SU-DHL-6 (cell line): ENCODE results near the gene CPNE1.

Experiments used
- H2AFZ ChIP-seq: fragments of 200-600 bp; sonication (generic); 2 replicates; pipeline ENCODE4 v1.6.1; 2014; ENCODE audit warnings: low read depth, mild to moderate bottlenecking, moderate library complexity, mixed read lengths, antibody characterized with exemption, low read length; ENCODE audit not compliant: severe bottlenecking
- H3F3A ChIP-seq: fragments of 200-600 bp; shearing (Covaris generic); 2 replicates; pipeline ENCODE4 v1.6.0; 2016; ENCODE audit warnings: antibody characterized with exemption, mild to moderate bottlenecking; ENCODE audit not compliant: insufficient read depth
- H3K27ac ChIP-seq: fragments of 200-600 bp; sonication (generic); 2 replicates; pipeline ENCODE4 v1.5.1; 2016; ENCODE audit warnings: low read depth, mild to moderate bottlenecking, low read length, moderate library complexity, mixed read lengths
- H3K27me3 ChIP-seq: fragments of 200-600 bp; sonication (generic), shearing (Covaris generic); 2 replicates; pipeline ENCODE4 v1.6.0; 2014; ENCODE audit warnings: mild to moderate bottlenecking, low read length
- H3K36me3 ChIP-seq: fragments of 200-600 bp; sonication (generic); 2 replicates; pipeline ENCODE4 v1.6.1; 2014; ENCODE audit warnings: mild to moderate bottlenecking, low read length, mixed read lengths
- H3K4me2 ChIP-seq: fragments of 300-600, 200-600 bp; shearing (Covaris generic), sonication (generic); 2 replicates; pipeline ENCODE4 v1.6.0; 2014; ENCODE audit warnings: low read length, low read depth, mild to moderate bottlenecking; ENCODE audit not compliant: poor library complexity, severe bottlenecking
- H3K4me3 ChIP-seq: fragments of 200-600 bp; sonication (generic); 2 replicates; pipeline ENCODE4 v1.5.1; 2014; ENCODE audit warnings: antibody characterized with exemption, low read length, mild to moderate bottlenecking, mixed read lengths; ENCODE audit not compliant: insufficient read depth, poor library complexity, severe bottlenecking
- H3K79me2 ChIP-seq: fragments of 200-600 bp; sonication (generic); 2 replicates; pipeline ENCODE4 v1.6.1; 2014; ENCODE audit warnings: mild to moderate bottlenecking, low read length, moderate library complexity; ENCODE audit not compliant: insufficient read depth
- H3K9ac ChIP-seq: fragments of 200-600 bp; sonication (generic); 2 replicates; pipeline ENCODE4 v1.7.0; 2014; ENCODE audit warnings: mild to moderate bottlenecking, low read length
- H3K9me2 ChIP-seq: fragments of 200-600 bp; sonication (generic); replicated peaks from 2 replicates; pipeline ENCODE4 v1.6.1; 2014; ENCODE audit warnings: low read length; ENCODE audit not compliant: insufficient read depth
- H3K9me3 ChIP-seq: fragments of 200-600 bp; sonication (generic); 2 replicates; pipeline ENCODE4 v1.6.1; 2014; ENCODE audit warnings: low read length, mixed read lengths; ENCODE audit not compliant: insufficient read depth
- H4K20me1 ChIP-seq: fragments of 200-600 bp; sonication (generic); 2 replicates; pipeline ENCODE4 v1.6.1; 2014; ENCODE audit warnings: low read depth, mild to moderate bottlenecking, antibody characterized with exemption, low read length, moderate library complexity, mixed read lengths
- CTCF ChIP-seq: fragments of 200-600 bp; sonication (generic); IDR thresholded peaks from one replicate; pipeline ENCODE4 v1.5.1; 2017; ENCODE audit warnings: antibody characterized with exemption, mild to moderate bottlenecking, low read length, moderate library complexity; ENCODE audit not compliant: insufficient read depth, poor library complexity, severe bottlenecking
- EZH2phosphoT487 ChIP-seq: fragments of 200-600 bp; sonication (generic), shearing (Covaris generic); conservative IDR thresholded peaks from 2 replicates; pipeline ENCODE4 v1.6.1; 2018; ENCODE audit warnings: mild to moderate bottlenecking, antibody characterized with exemption, low read length, moderate library complexity, mixed read lengths

The CPNE1 gene

GRCh38 chr20:35652641-35653429, 11.9 kb downstream of the CPNE1 start:
- TF ChIP-seq EZH2phosphoT487 (no peak), CTCF (no peak)
- no peak overlapping the region for H2AFZ ChIP-seq
- peaks cover 99% of the 10 kb centered on the region for H3K79me2 ChIP-seq
- H3K36me3 ChIP-seq: peaks cover 44% of the 10 kb centered on the region
- no peak overlapping the region for H3K4me2 ChIP-seq
- no peaks in the 10 kb centered on the region for H3K27me3 ChIP-seq
- H3K9me3 ChIP-seq: no peaks in the 10 kb centered on the region
- H3K9ac ChIP-seq: no peak overlapping the region
- H4K20me1 ChIP-seq: peaks cover 44% of the 10 kb centered on the region
- H3K4me3 ChIP-seq: no peak overlapping the region
- no peak overlapping the region for H3K27ac ChIP-seq
- peaks cover 23% of the 10 kb centered on the region for H3F3A ChIP-seq
- no peaks in the 10 kb centered on the region for H3K9me2 ChIP-seq

GRCh38 chr20:35651958-35652357, 12.7 kb downstream of the CPNE1 start:
- Histone ChIP-seq H3K27ac (no peak overlapping the region), H3K9me3 (no peaks in the 10 kb centered on the region), H2AFZ (no peak overlapping the region), H3K27me3 (no peaks in the 10 kb centered on the region), H3K9ac (no peak overlapping the region), H3K36me3 (peaks cover 40% of the 10 kb centered on the region), H3F3A (peaks cover 21% of the 10 kb centered on the region), H3K4me3 (no peak overlapping the region), H3K4me2 (no peak overlapping the region), H4K20me1 (peaks cover 40% of the 10 kb centered on the region), H3K9me2 (no peaks in the 10 kb centered on the region), H3K79me2 (peaks cover 90% of the 10 kb centered on the region)
- no peak for TF ChIP-seq EZH2phosphoT487
- TF ChIP-seq CTCF: no peak

- Histone ChIP-seq H3K4me2 (no peak overlapping the region), H3K4me3 (no peak overlapping the region), H4K20me1 (peaks cover 29% of the 10 kb centered on the region), H3K79me2 (peaks cover 82% of the 10 kb centered on the region), H3K36me3 (peaks cover 36% of the 10 kb centered on the region), H3F3A (peaks cover 20% of the 10 kb centered on the region; the same call in 1 of the 2 replicates), H3K9me3 (no peaks in the 10 kb centered on the region), H3K27me3 (no peaks in the 10 kb centered on the region), H2AFZ (no peak overlapping the region), H3K9me2 (no peaks in the 10 kb centered on the region), H3K9ac (no peak overlapping the region), H3K27ac (no peak overlapping the region)
- no peak for TF ChIP-seq CTCF
- TF ChIP-seq EZH2phosphoT487: no peak
Observed at GRCh38 chr20:35650632-35651031, 14.1 kb downstream of the CPNE1 start.
